Fibroblast of villous mesenchyme (primary cell): ENCODE results near the gene TWIST2. TPM values are rescaled to one million over a fixed set of nuclear protein-coding genes. Genes with fewer than 3 reads are reported as not detected.
A peak's percentile ranks its signal among the peaks of the same experiment; 100 is the strongest.

Experiments
- DNase-seq: peaks from one replicate; pipeline ENCODE4 v3.0.0-alpha.2; 2010; ENCODE audit warnings: low read depth
- H3K4me3 ChIP-seq: 2 replicates; pipeline ENCODE4 v1.5.1; 2011; ENCODE audit warnings: low read depth, mild to moderate bottlenecking, low read length
- total RNA-seq: library from RNA; depleted of rRNA; stranded (reverse); fragments of >200 nt; gene quantifications from 2 replicates; pipeline ENCODE4 v1.2.3, GENCODE V29; 2012
- TF ChIP-seq, protein P1 (sequence below): IDR thresholded peaks from 2 replicates; pipeline ENCODE4 v1.5.1; 2012; ENCODE audit warnings: low read depth, mild to moderate bottlenecking, low read length; ENCODE audit not compliant: insufficient read depth

Gene TWIST2
- total RNA-seq, 1 donor = 58.7 TPM

DNA sequence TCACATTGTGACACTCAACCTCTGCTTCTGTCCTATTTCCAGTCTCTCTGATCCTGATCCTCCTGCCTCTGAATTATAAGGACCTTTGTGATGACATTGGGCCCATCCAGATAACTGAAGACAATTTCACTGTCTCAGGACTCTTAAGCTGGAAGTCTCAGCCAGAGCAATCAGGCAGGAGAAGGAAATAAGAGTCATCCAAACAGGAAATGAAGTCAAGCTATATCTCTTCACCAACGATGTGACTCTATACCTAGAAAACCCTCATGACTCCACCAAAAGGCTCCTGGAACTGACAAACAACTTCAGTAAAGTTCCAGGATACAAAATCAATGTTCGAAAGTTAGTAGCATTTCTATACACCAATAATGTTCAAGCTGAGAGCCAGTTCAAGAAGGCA, 29.3 kb upstream of the TWIST2 start:
- DNase-seq = no peak
- H3K4me3 ChIP-seq = no peak overlapping the region
- TF ChIP-seq, protein P1, sequence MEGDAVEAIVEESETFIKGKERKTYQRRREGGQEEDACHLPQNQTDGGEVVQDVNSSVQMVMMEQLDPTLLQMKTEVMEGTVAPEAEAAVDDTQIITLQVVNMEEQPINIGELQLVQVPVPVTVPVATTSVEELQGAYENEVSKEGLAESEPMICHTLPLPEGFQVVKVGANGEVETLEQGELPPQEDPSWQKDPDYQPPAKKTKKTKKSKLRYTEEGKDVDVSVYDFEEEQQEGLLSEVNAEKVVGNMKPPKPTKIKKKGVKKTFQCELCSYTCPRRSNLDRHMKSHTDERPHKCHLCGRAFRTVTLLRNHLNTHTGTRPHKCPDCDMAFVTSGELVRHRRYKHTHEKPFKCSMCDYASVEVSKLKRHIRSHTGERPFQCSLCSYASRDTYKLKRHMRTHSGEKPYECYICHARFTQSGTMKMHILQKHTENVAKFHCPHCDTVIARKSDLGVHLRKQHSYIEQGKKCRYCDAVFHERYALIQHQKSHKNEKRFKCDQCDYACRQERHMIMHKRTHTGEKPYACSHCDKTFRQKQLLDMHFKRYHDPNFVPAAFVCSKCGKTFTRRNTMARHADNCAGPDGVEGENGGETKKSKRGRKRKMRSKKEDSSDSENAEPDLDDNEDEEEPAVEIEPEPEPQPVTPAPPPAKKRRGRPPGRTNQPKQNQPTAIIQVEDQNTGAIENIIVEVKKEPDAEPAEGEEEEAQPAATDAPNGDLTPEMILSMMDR = no peak

DNA sequence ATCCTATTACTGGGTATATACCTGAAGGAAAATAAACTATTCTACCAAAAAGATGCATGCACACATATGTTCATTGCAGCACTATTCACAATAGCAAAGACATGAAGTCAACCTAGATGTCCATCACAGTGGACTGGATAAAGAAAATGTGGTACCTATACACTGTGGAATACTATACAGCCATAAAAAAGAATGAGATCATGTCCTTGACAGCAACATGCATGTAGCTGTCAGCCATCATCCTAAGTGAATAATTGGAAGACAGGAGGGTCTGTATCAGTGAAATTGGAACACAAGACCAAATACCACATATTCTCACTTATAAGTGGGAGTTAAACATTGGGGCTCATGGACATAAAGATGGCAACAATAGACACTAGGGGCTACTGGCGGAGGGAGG, 27.7 kb upstream of the TWIST2 start:
- TF ChIP-seq, protein P1 = no peak
- no peak overlapping the region for H3K4me3 ChIP-seq
- DNase-seq = no peak

DNA sequence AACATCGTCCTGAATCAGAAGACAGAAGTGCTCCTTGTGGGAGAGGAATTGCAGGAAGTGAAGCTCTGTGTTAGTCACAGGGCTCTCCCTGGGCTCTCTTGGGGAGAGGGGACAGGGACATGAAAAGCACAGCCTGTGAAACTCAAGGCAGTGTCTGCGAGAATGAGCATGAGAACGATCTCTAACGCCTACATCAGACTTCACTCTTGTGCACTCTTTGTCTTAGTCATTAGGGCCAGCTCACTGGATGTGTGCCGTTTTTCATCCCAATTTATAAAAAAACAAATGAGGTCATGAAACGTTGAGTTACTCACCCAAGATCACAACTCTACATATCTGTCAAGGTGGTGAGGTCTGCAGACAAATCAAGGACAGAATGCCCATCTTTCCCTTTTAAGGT, 27.0 kb upstream of the TWIST2 start:
- no peak overlapping the region for H3K4me3 ChIP-seq

DNA sequence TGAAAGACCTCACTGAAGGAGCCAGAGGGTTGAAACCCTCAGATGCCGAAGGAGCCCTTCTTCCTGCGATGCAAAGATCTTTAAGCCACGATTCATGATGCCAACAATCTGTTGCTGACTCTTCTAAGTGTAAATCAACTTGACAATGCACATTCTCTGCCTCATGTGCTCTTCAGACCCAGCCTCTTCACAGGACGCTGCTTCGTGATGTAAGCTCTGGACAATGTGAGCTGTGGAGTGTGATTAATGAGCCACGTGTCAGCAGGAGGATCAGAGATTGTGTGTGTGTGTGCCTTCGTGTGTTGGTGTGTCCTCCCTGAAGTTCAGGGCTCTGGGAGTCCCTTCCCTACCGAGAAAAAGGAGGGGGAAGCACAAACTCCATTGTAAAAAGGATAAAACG, 26.5 kb upstream of the TWIST2 start:
- H3K4me3 ChIP-seq = no peak overlapping the region
- peak; percentile 76 for DNase-seq
- TF ChIP-seq, protein P1 = no peak

More for the DNA sequence above, 27.0 kb upstream of the TWIST2 start:
- DNase-seq = peak; percentile 33
- TF ChIP-seq, protein P1 = no peak

DNA sequence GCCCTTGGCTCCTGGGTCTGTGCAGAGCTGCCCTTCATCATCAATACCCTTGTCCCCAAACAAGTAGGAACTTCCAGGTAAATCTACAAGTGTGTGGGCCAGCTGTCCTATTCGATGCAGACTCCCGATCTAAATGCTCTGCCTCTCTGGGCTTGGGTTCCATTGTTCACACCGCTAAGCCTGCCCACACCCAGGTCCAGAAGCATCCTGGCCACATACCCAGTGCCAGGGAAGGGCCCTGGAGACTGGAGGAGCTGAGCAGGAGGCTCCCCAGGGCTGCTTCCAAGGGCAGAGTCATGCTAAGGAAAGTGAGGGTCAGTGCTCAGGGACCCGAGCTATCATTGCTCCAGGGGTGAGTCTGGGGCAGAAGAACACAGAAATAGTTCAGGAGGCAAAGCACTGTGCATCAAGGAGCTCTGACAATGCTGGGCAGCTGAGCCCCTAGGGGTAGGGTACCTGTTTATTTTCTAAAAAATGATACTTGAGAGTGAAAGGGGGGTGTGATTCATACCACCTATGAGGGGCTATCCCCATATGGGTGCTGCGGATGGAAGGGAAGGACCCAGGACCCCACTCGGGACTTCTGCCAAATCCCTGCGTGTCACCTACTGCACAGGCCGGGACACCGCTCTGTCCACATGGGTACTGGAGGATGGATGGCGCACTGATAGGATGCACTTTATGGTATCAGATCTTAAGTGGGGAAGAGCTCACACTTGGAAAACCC, 25.8 kb upstream of the TWIST2 start:
- no peak overlapping the region for H3K4me3 ChIP-seq
- TF ChIP-seq, protein P1 = no peak
- no peak for DNase-seq

DNA sequence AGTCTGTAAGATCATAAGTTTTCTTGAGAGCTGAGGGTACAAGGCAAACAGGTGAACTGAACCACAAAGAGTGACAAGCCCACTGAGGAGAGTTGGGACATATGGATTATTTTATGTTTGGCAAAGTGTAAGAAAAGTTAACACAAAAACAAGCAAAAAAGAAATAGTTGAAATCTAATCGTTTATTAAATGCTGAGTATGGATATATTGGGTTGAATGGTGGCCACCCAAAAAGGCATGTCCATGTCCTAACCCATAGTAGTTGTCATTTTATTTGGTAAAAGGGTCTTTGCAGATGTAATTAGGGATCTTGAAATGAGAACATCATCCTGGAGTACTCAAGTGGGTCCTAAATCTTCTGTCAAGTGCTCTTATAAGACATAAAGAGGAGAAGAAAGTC, 24.9 kb upstream of the TWIST2 start:
- H3K4me3 ChIP-seq = no peak overlapping the region
- DNase-seq = no peak
- TF ChIP-seq, protein P1 = no peak

DNA sequence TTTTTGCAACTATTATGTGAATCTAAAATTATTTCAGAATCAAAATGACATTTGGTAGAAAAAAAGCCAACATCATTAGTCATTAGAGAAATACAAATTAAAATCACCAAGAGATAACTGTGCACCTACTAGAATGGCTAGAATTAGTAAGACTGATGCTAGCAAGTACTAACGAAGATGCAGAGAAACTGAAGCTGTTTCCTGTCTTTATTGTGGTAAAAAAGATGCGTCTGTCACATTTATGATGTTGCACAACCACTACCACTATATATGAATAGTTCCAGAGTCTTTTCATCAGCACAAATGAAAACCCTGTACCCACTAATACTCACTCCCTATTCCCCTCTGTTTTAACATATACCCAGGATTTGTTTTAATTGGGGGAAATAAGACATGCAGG, 16.7 kb upstream of the TWIST2 start:
- TF ChIP-seq, protein P1 = no peak
- no peak overlapping the region for H3K4me3 ChIP-seq
- DNase-seq = peak; percentile 11
